GM21360 (cell line): ENCODE measurements around the gene ADGRG3.

Experiments
- ATAC-seq: cut with Tn5 transposase; IDR thresholded peaks from one replicate; pipeline ENCODE4 v1.9.1; 2021; ENCODE audit warnings: mild to moderate bottlenecking, moderate library complexity; ENCODE audit not compliant: unreplicated experiment

The ADGRG3 gene

GRCh38 chr16:57630407-57630797 is 37.7 kb upstream of the ADGRG3 start:
- ATAC-seq = no peak

- no peak for ATAC-seq
These were observed 36.9 kb upstream of the ADGRG3 start for GRCh38 chr16:57630931-57631845.

GRCh38 chr16:57632568-57632967 is 35.5 kb upstream of the ADGRG3 start:
- ATAC-seq = no peak

- ATAC-seq = no peak
These were observed 34.6 kb upstream of the ADGRG3 start for GRCh38 chr16:57633383-57634064.

GRCh38 chr16:57634171-57634570 is 33.9 kb upstream of the ADGRG3 start:
- ATAC-seq = no peak

- ATAC-seq = no peak
These were observed 32.6 kb upstream of the ADGRG3 start for GRCh38 chr16:57635266-57636097.

- no peak for ATAC-seq
These were observed 31.9 kb upstream of the ADGRG3 start for GRCh38 chr16:57636184-57636583.

- ATAC-seq = no peak
These were observed 31.1 kb upstream of the ADGRG3 start for GRCh38 chr16:57637020-57637419.

- no peak for ATAC-seq
These were observed 30.7 kb upstream of the ADGRG3 start for GRCh38 chr16:57637424-57637823.

GRCh38 chr16:57637965-57638364 is 30.1 kb upstream of the ADGRG3 start:
- no peak for ATAC-seq

GRCh38 chr16:57638381-57638780 is 29.7 kb upstream of the ADGRG3 start:
- ATAC-seq = no peak

GRCh38 chr16:57639172-57639887 is 28.8 kb upstream of the ADGRG3 start:
- no peak for ATAC-seq

- no peak for ATAC-seq
These were observed 27.9 kb upstream of the ADGRG3 start for GRCh38 chr16:57640185-57640584.

- no peak for ATAC-seq
These were observed 27.5 kb upstream of the ADGRG3 start for GRCh38 chr16:57640612-57641011.

GRCh38 chr16:57642160-57643135 is 25.7 kb upstream of the ADGRG3 start:
- ATAC-seq = no peak

GRCh38 chr16:57643147-57643874 is 24.8 kb upstream of the ADGRG3 start:
- ATAC-seq = no peak

- no peak for ATAC-seq
These were observed 24.2 kb upstream of the ADGRG3 start for GRCh38 chr16:57643910-57644309.

- no peak for ATAC-seq
These were observed 23.6 kb upstream of the ADGRG3 start for GRCh38 chr16:57644383-57645014.
